HCT116 (cell line): Measurements from ENCODE around the gene XYLT2.

Experiments
- CTCF ChIP-seq, 3 experiments: fragments of 200-600 bp in 1 of 3; sonication (generic) in 1 of 3; IDR thresholded peaks in 2 of 3; conservative IDR thresholded peaks in 1 of 3; 2 replicates each; pipeline ENCODE4 v1.5.1; 2012 to 2017; ENCODE audit warnings: low read depth in 2 of 3, low read length in 2 of 3, antibody characterized with exemption in 1 of 3, borderline replicate concordance in 1 of 3, control low read depth in 1 of 3, mild to moderate bottlenecking in 1 of 3, mixed read lengths in 1 of 3, mixed run types in 1 of 3, moderate library complexity in 1 of 3; ENCODE audit not compliant: insufficient read depth in 1 of 3
- EZH2phosphoT487 ChIP-seq: fragments of 200-600 bp; IDR thresholded peaks from 2 replicates; pipeline ENCODE4 v1.6.1; 2018; ENCODE audit warnings: antibody characterized with exemption, borderline replicate concordance

GRCh38 chr17:50337956-50338355, 8.0 kb upstream of the XYLT2 start:
- TF ChIP-seq CTCF (IDR thresholded peaks at IDR 0.05 in 2 of 3, conservative IDR thresholded peaks at IDR 0.05 in 1 of 3; ENCODE audit: borderline replicate concordance in 1 of 3, insufficient read depth in 1 of 3, low read depth in 2 of 3, low read length in 2 of 3) (no peak), EZH2phosphoT487 (no peak)
